HCT116 (cell line): ENCODE results near the gene LRRTM3. TPM values are rescaled to one million over a fixed set of nuclear protein-coding genes. Genes with fewer than 3 reads are reported as not detected.

Source experiments
- ATAC-seq: fragments of 200-7000 bp; cut with Tn5 transposase; 2 replicates; pipeline ENCODE4 v1.9.1; 2020; ENCODE audit warnings: mild to moderate bottlenecking, moderate library complexity
- BruUV-seq: library from RNA; stranded (reverse); fragments of 400-500 nt; replicated peaks from 2 replicates; lab custom pipeline; 2021; lab: Mats Ljungman, UMichigan
- CTCF ChIA-PET: fragments of 300-600 bp; sonication (Branson Sonifier 250); formaldehyde crosslinking; loops from one replicate; lab custom pipeline; 2021; ENCODE audit warnings: antibody characterized with exemption; lab: Charles Lee
- POLR2A ChIA-PET: fragments of 300-600, 350-600 bp; sonication (Branson Sonifier 250); formaldehyde crosslinking; loops from one replicate; lab custom pipeline; 2021; ENCODE audit warnings: antibody characterized with exemption; lab: Charles Lee
- RAD21 ChIA-PET, 2 experiments: fragments of 300-600 bp; sonication (Branson Sonifier 250); formaldehyde crosslinking; loops; one replicate each; lab custom pipeline; 2023; ENCODE audit warnings: low total read pairs in 2 of 2; ENCODE audit not compliant: uncharacterized antibody in 2 of 2, unreplicated experiment in 2 of 2, low non-redundant PET in 1 of 2; lab: Charles Lee
- DNase-seq: peaks from one replicate; pipeline ENCODE4 v3.0.0-alpha.2; 2010; ENCODE audit warnings: low read depth, low spot score
- H2AFZ ChIP-seq: fragments of 200-600 bp; shearing (Covaris generic), sonication (generic); 2 replicates; pipeline ENCODE4 v1.6.1; 2017; ENCODE audit warnings: low read depth, mixed run types, mixed read lengths, antibody characterized with exemption, low read length; ENCODE audit not compliant: poor library complexity, severe bottlenecking
- H3K27ac ChIP-seq: 2 replicates; pipeline ENCODE4 v1.5.1; 2012; ENCODE audit warnings: low read depth, low read length
- H3K27me3 ChIP-seq: fragments of 200-600 bp; sonication (generic); 2 replicates; pipeline ENCODE4 v1.6.1; 2016; ENCODE audit warnings: mixed run types, low read length, mixed read lengths; ENCODE audit not compliant: insufficient read depth
- H3K36me3 ChIP-seq, 2 experiments: fragments of 200-500 bp in 1 of 2; fragments of 200-600 bp in 1 of 2; sonication (Bioruptor generic) in 1 of 2; sonication (generic) in 1 of 2; 2 replicates each; pipeline versions ENCODE4 v1.5.1 to v1.6.1; 2014 to 2016; ENCODE audit warnings: low read length in 2 of 2, inconsistent platforms in 1 of 2, mixed read lengths in 1 of 2, mixed run types in 1 of 2; ENCODE audit not compliant: insufficient read depth in 2 of 2, control insufficient read depth in 1 of 2
- H3K4me1 ChIP-seq, 2 experiments: fragments of 200-600 bp in 1 of 2; sonication (generic) in 1 of 2; 2 replicates each; pipeline versions ENCODE4 v1.5.1 to v1.6.1; 2012 to 2017; ENCODE audit warnings: low read length in 2 of 2, inconsistent platforms in 1 of 2, mild to moderate bottlenecking in 1 of 2, mixed read lengths in 1 of 2, mixed run types in 1 of 2, moderate library complexity in 1 of 2; ENCODE audit not compliant: insufficient read depth in 2 of 2, control insufficient read depth in 1 of 2
- H3K4me2 ChIP-seq: fragments of 200-600 bp; sonication (generic); 2 replicates; pipeline ENCODE4 v1.6.1; 2017; ENCODE audit warnings: mixed run types, low read length, mixed read lengths
- H3K4me3 ChIP-seq, 2 experiments: fragments of 200-600 bp in 1 of 2; sonication (generic) in 1 of 2; replicated peaks in 1 of 2; 2 replicates each; pipeline ENCODE4 v1.5.1; 2011 to 2016; ENCODE audit warnings: low read length in 2 of 2, control low read depth in 1 of 2, low read depth in 1 of 2, mild to moderate bottlenecking in 1 of 2, mixed read lengths in 1 of 2, mixed run types in 1 of 2
- H3K79me2 ChIP-seq: fragments of 200-600 bp; sonication (generic); 2 replicates; pipeline ENCODE4 v1.6.1; 2017; ENCODE audit warnings: mild to moderate bottlenecking, mixed run types, low read length, moderate library complexity, mixed read lengths; ENCODE audit not compliant: insufficient read depth
- H3K9ac ChIP-seq: fragments of 200-600 bp; sonication (generic); 2 replicates; pipeline ENCODE4 v1.6.1; 2016; ENCODE audit warnings: low read length, mixed read lengths
- H3K9me2 ChIP-seq: fragments of 200-600 bp; sonication (generic), shearing (Covaris generic); 2 replicates; pipeline ENCODE4 v1.6.1; 2017; ENCODE audit warnings: mixed run types, mild to moderate bottlenecking, moderate library complexity; ENCODE audit not compliant: insufficient read depth
- H3K9me3 ChIP-seq, 2 experiments: fragments of 200-500 bp in 1 of 2; fragments of 200-600 bp in 1 of 2; sonication (Bioruptor generic) in 1 of 2; sonication (generic) in 1 of 2; 2 replicates each; pipeline ENCODE4 v1.6.1; 2014 to 2017; ENCODE audit warnings: low read length in 2 of 2, mixed read lengths in 2 of 2, inconsistent platforms in 1 of 2, low read depth in 1 of 2, mild to moderate bottlenecking in 1 of 2, mixed run types in 1 of 2, moderate library complexity in 1 of 2; ENCODE audit not compliant: control insufficient read depth in 1 of 2, insufficient read depth in 1 of 2
- H4K20me1 ChIP-seq: fragments of 200-600 bp; sonication (generic), shearing (Covaris generic); 2 replicates; pipeline ENCODE4 v1.6.1; 2017; ENCODE audit warnings: mixed run types, mild to moderate bottlenecking, moderate library complexity; ENCODE audit not compliant: insufficient read depth
- ATF3 ChIP-seq: IDR thresholded peaks from 2 replicates; pipeline ENCODE4 v1.6.1; 2012
- CBX3 ChIP-seq: IDR thresholded peaks from 2 replicates; pipeline ENCODE4 v1.6.1; 2012; ENCODE audit warnings: low read depth
- CEBPB ChIP-seq: IDR thresholded peaks from 2 replicates; pipeline ENCODE4 v1.6.1; 2012; ENCODE audit warnings: low read depth
- CTCF ChIP-seq, 3 experiments: fragments of 200-600 bp in 1 of 3; sonication (generic) in 1 of 3; IDR thresholded peaks in 2 of 3; conservative IDR thresholded peaks in 1 of 3; 2 replicates each; pipeline ENCODE4 v1.5.1; 2012 to 2017; ENCODE audit warnings: low read depth in 2 of 3, low read length in 2 of 3, antibody characterized with exemption in 1 of 3, borderline replicate concordance in 1 of 3, control low read depth in 1 of 3, mild to moderate bottlenecking in 1 of 3, mixed read lengths in 1 of 3, mixed run types in 1 of 3, moderate library complexity in 1 of 3; ENCODE audit not compliant: insufficient read depth in 1 of 3
- EGR1 ChIP-seq: IDR thresholded peaks from 2 replicates; pipeline ENCODE4 v1.6.1; 2012; ENCODE audit warnings: low read depth
- EZH2phosphoT487 ChIP-seq: fragments of 200-600 bp; IDR thresholded peaks from 2 replicates; pipeline ENCODE4 v1.6.1; 2018; ENCODE audit warnings: antibody characterized with exemption, borderline replicate concordance
- JUND ChIP-seq: IDR thresholded peaks from 2 replicates; pipeline ENCODE4 v1.6.1; 2012
- MAX ChIP-seq: IDR thresholded peaks from 2 replicates; pipeline ENCODE4 v1.6.1; 2012
- POLR2A ChIP-seq: IDR thresholded peaks from 2 replicates; pipeline ENCODE4 v1.7.0; 2011; ENCODE audit warnings: borderline replicate concordance; ENCODE audit not compliant: insufficient read depth, insufficient read length; ENCODE audit errors: extremely low read depth
- POLR2AphosphoS5 ChIP-seq: IDR thresholded peaks from 2 replicates; pipeline ENCODE4 v1.6.1; 2011; ENCODE audit warnings: mild to moderate bottlenecking, low read depth, low read length, moderate library complexity
- RAD21 ChIP-seq: IDR thresholded peaks from 2 replicates; pipeline ENCODE4 v1.6.1; 2012; ENCODE audit warnings: low read depth, mild to moderate bottlenecking
- SP1 ChIP-seq: IDR thresholded peaks from 2 replicates; pipeline ENCODE4 v1.6.1; 2012; ENCODE audit warnings: low read depth
- SRF ChIP-seq: IDR thresholded peaks from 2 replicates; pipeline ENCODE4 v1.6.1; 2012; ENCODE audit warnings: low read depth
- TCF7L2 ChIP-seq: IDR thresholded peaks from 2 replicates; pipeline ENCODE4 v1.7.0; 2011; ENCODE audit warnings: borderline replicate concordance, inconsistent platforms; ENCODE audit not compliant: insufficient read depth, insufficient read length; ENCODE audit errors: extremely low read depth
- YY1 ChIP-seq: IDR thresholded peaks from 2 replicates; pipeline ENCODE4 v1.6.1; 2011; ENCODE audit warnings: low read length, low read depth, moderate library complexity, mild to moderate bottlenecking; ENCODE audit not compliant: insufficient replicate concordance; ENCODE audit errors: extremely low read depth
- ZBTB33 ChIP-seq: IDR thresholded peaks from 2 replicates; pipeline ENCODE4 v1.6.1; 2011; ENCODE audit warnings: mild to moderate bottlenecking, low read length, moderate library complexity; ENCODE audit not compliant: insufficient replicate concordance; ENCODE audit errors: extremely low read depth
- ZFX ChIP-seq: fragments of 450-650 bp; IDR thresholded peaks from 2 replicates; pipeline ENCODE4 v1.6.1; 2017
- ZNF274 ChIP-seq: fragments of 200-500 bp; sonication (Bioruptor generic); IDR thresholded peaks from 2 replicates; pipeline ENCODE4 v1.6.1; 2014; ENCODE audit warnings: mild to moderate bottlenecking, low read depth, low read length, inconsistent platforms
- intact Hi-C: fragments of 100-400 bp; cut with micrococcal nuclease; formaldehyde crosslinking; loops from 2 replicates; pipeline ENCODE4 v1.10.0; 2022
- total RNA-seq: library from RNA; stranded (reverse); gene quantifications from one replicate; pipeline ENCODE4 v1.2.1, GENCODE V29; 2021; ENCODE audit not compliant: unreplicated experiment

The LRRTM3 gene
- total RNA-seq, 1 experiment from 2014 or later, result not detected

- intact Hi-C loops, result no loop called here
- Histone ChIP-seq H3K9me3 (no peaks in the 10 kb centered on the region), H3K4me1 (no peaks in the 10 kb centered on the region), H3K79me2 (no peaks in the 10 kb centered on the region), H3K9ac (no peak overlapping the region), H2AFZ (no peak overlapping the region), H3K4me2 (no peak overlapping the region), H3K4me3 (no peak overlapping the region), H3K9me2 (no peaks in the 10 kb centered on the region), H3K27ac (no peak overlapping the region), H3K36me3 (no peaks in the 10 kb centered on the region), H3K27me3 (no peaks in the 10 kb centered on the region), H4K20me1 (no peaks in the 10 kb centered on the region)
- RAD21 ChIA-PET, result no interaction called here
- POLR2A ChIA-PET, result no interaction called here
- BruUV-seq, result no TSS peak
- CTCF ChIA-PET, result interaction anchor here (1.3 kb wide), 1 partner anchor 10 kb away, joined by 4 read pairs; no protein-coding TSS in a partner anchor
- TF ChIP-seq EZH2phosphoT487, result no peak
- no peak for TF ChIP-seq POLR2AphosphoS5
- TF ChIP-seq CTCF (IDR thresholded peaks at IDR 0.05 in 2 of 3, conservative IDR thresholded peaks at IDR 0.05 in 1 of 3; ENCODE audit: borderline replicate concordance in 1 of 3, insufficient read depth in 1 of 3, low read depth in 2 of 3, low read length in 2 of 3), result no peak
- no peak for TF ChIP-seq YY1
- no peak for TF ChIP-seq ATF3
- no peak for TF ChIP-seq ZBTB33
- TF ChIP-seq CBX3, result no peak
- no peak for TF ChIP-seq CEBPB
- TF ChIP-seq EGR1, result no peak
- TF ChIP-seq JUND, result no peak
- TF ChIP-seq ZFX, result no peak
- TF ChIP-seq SP1, result no peak
- no peak for TF ChIP-seq TCF7L2
- TF ChIP-seq SRF, result no peak
- TF ChIP-seq POLR2A, result no peak
- TF ChIP-seq RAD21, result no peak
- TF ChIP-seq ZNF274, result no peak
- TF ChIP-seq MAX, result no peak
- DNase-seq (no peak), ATAC-seq (no peak)
Observed at GRCh38 chr10:66941491-66941890, 15.7 kb downstream of the LRRTM3 start.
